GM23338 (cell line): ENCODE data around the gene C3orf70. TPM values are rescaled to one million over a fixed set of nuclear protein-coding genes. Genes with fewer than 3 reads are reported as not detected.

Source experiments
- ATAC-seq: fragments of 200-7000 bp; cut with Tn5 transposase; 3 replicates; pipeline ENCODE4 v1.9.1; 2020
- DNase-seq: peaks from one replicate; pipeline ENCODE4 v3.0.0-alpha.2; 2015; ENCODE audit warnings: low spot score
- H2AFZ ChIP-seq: fragments of 200-600 bp; sonication (generic); 2 replicates; pipeline ENCODE4 v1.8.0; 2016; ENCODE audit warnings: antibody characterized with exemption, mild to moderate bottlenecking, moderate library complexity
- H3F3A ChIP-seq: fragments of 200-600 bp; sonication (generic); replicated peaks from 2 replicates; pipeline ENCODE4 v1.8.0; 2017; ENCODE audit warnings: antibody characterized with exemption, mixed run types, low read depth
- H3K27ac ChIP-seq: fragments of 200-600 bp; sonication (generic); 2 replicates; pipeline ENCODE4 v1.6.1; 2016; ENCODE audit warnings: low read depth
- H3K27me3 ChIP-seq: fragments of 200-600 bp; sonication (generic); 2 replicates; pipeline ENCODE4 v1.8.0; 2016; ENCODE audit warnings: mild to moderate bottlenecking, mixed run types, moderate library complexity; ENCODE audit not compliant: insufficient read depth
- H3K36me3 ChIP-seq: fragments of 200-600 bp; sonication (generic); 2 replicates; pipeline ENCODE4 v1.8.0; 2016; ENCODE audit warnings: mild to moderate bottlenecking; ENCODE audit not compliant: insufficient read depth
- H3K4me1 ChIP-seq: fragments of 200-600 bp; sonication (generic); 2 replicates; pipeline ENCODE4 v1.8.0; 2016; ENCODE audit warnings: mild to moderate bottlenecking, moderate library complexity; ENCODE audit not compliant: insufficient read depth
- H3K4me2 ChIP-seq: fragments of 200-600 bp; sonication (generic); 2 replicates; pipeline ENCODE4 v1.7.1; 2017; ENCODE audit warnings: mixed run types
- H3K4me3 ChIP-seq: fragments of 200-600 bp; sonication (generic); 2 replicates; pipeline ENCODE4 v1.6.1; 2016; ENCODE audit warnings: mixed run types
- H3K79me2 ChIP-seq: fragments of 200-600 bp; sonication (generic); replicated peaks from 2 replicates; pipeline ENCODE4 v1.8.0; 2017; ENCODE audit warnings: mild to moderate bottlenecking; ENCODE audit not compliant: insufficient read depth
- H3K9me2 ChIP-seq: fragments of 200-600 bp; sonication (generic); 2 replicates; pipeline ENCODE4 v1.8.0; 2017; ENCODE audit not compliant: insufficient read depth
- H4K20me1 ChIP-seq: fragments of 200-600 bp; sonication (generic); replicated peaks from 2 replicates; pipeline ENCODE4 v1.8.0; 2017; ENCODE audit warnings: mild to moderate bottlenecking; ENCODE audit not compliant: insufficient read depth
- H3K27ac Mint-ChIP-seq: 2 replicates; pipeline ENCODE4 v1.8.0; 2020; ENCODE audit warnings: inconsistent platforms, mild to moderate bottlenecking, moderate library complexity, mixed read lengths
- H3K27me3 Mint-ChIP-seq: 3 replicates; pipeline ENCODE4 v1.8.0; 2022; ENCODE audit warnings: low read depth, mild to moderate bottlenecking, moderate library complexity, mixed read lengths, inconsistent platforms; ENCODE audit not compliant: insufficient read depth, poor library complexity
- H3K36me3 Mint-ChIP-seq: 3 replicates; pipeline ENCODE4 v1.8.0; 2021; ENCODE audit warnings: low read depth, mild to moderate bottlenecking, inconsistent platforms, moderate library complexity, mixed read lengths
- H3K4me1 Mint-ChIP-seq: 3 replicates; pipeline ENCODE4 v1.8.0; 2020; ENCODE audit warnings: mild to moderate bottlenecking, inconsistent platforms, mixed read lengths
- H3K4me3 Mint-ChIP-seq: 3 replicates; pipeline ENCODE4 v1.8.0; 2021; ENCODE audit warnings: moderate library complexity, mild to moderate bottlenecking, inconsistent platforms, mixed read lengths
- H3K9me3 Mint-ChIP-seq: 3 replicates; pipeline ENCODE4 v1.8.0; 2020; ENCODE audit warnings: moderate library complexity, mild to moderate bottlenecking, inconsistent platforms, mixed read lengths
- CREB1 ChIP-seq: fragments of 250-450 bp; sonication (Bioruptor Pico); IDR thresholded peaks from 2 replicates; pipeline ENCODE4 v1.5.0; 2020; ENCODE audit warnings: low read depth, mild to moderate bottlenecking, moderate library complexity
- EZH2 ChIP-seq: fragments of 200-600 bp; sonication (generic); IDR thresholded peaks from one replicate; pipeline ENCODE4 v1.8.0; 2017; ENCODE audit warnings: antibody characterized with exemption, mild to moderate bottlenecking, low read depth; ENCODE audit not compliant: unreplicated experiment
- EZH2phosphoT487 ChIP-seq: fragments of 200-600 bp; sonication (generic); IDR thresholded peaks from one replicate; pipeline ENCODE4 v1.8.1; 2018; ENCODE audit warnings: antibody characterized with exemption; ENCODE audit not compliant: unreplicated experiment
- JUNB ChIP-seq: IDR thresholded peaks from one replicate; pipeline ENCODE4 v1.6.1; 2016; ENCODE audit warnings: antibody characterized with exemption; ENCODE audit not compliant: unreplicated experiment
- NANOG ChIP-seq: IDR thresholded peaks from 2 replicates; pipeline ENCODE4 v1.6.1; 2016; ENCODE audit warnings: antibody characterized with exemption, borderline replicate concordance
- POLR2AphosphoS5 ChIP-seq: IDR thresholded peaks from 2 replicates; pipeline ENCODE4 v1.6.1; 2016; ENCODE audit warnings: antibody characterized with exemption, low read depth
- REST ChIP-seq: IDR thresholded peaks from one replicate; pipeline ENCODE4 v1.6.1; 2018; ENCODE audit warnings: antibody characterized with exemption; ENCODE audit not compliant: unreplicated experiment
- STAT1 ChIP-seq: IDR thresholded peaks from one replicate; pipeline ENCODE4 v1.6.1; 2016; ENCODE audit warnings: antibody characterized with exemption; ENCODE audit not compliant: unreplicated experiment
- ZNF114 ChIP-seq: fragments of 250-450 bp; sonication (Bioruptor Pico); IDR thresholded peaks from 2 replicates; pipeline ENCODE4 v1.5.0; 2020; ENCODE audit warnings: mild to moderate bottlenecking, moderate library complexity
- ZNF331 ChIP-seq: fragments of 250-450 bp; sonication (Bioruptor Pico); IDR thresholded peaks from 2 replicates; pipeline ENCODE4 v1.5.0; 2020; ENCODE audit warnings: low read depth, mild to moderate bottlenecking, moderate library complexity
- polyA plus RNA-seq: library from polyadenylated mRNA; unstranded; fragments of >200 nt; fragmentation: Nextera tagmentation; extraction: Ambion mirVana; gene quantifications from 2 replicates; pipeline ENCODE4 v1.2.1, GENCODE V29; 2016
- total RNA-seq: library from RNA; depleted of rRNA; stranded (reverse); fragments of >200 nt; shearing (Covaris generic); gene quantifications from 2 replicates; pipeline ENCODE4 v1.2.3, GENCODE V29; 2014
- TF ChIP-seq, protein P1 (sequence below), 2 experiments: fragments of 200-600 bp in 1 of 2; sonication (generic) in 1 of 2; conservative IDR thresholded peaks; 2 replicates each; pipeline versions ENCODE4 v1.5.1 to v1.6.1; 2016 to 2017; ENCODE audit warnings: antibody characterized with exemption in 2 of 2, low read depth in 2 of 2, mild to moderate bottlenecking in 2 of 2, moderate library complexity in 1 of 2
- TF ChIP-seq, protein P2 (sequence below): fragments of 250-450 bp; sonication (Bioruptor Pico); IDR thresholded peaks from 2 replicates; pipeline ENCODE4 v1.5.0; 2020; ENCODE audit warnings: mild to moderate bottlenecking, moderate library complexity
- TF ChIP-seq, protein P3 (sequence below): IDR thresholded peaks from 2 replicates; pipeline ENCODE4 v1.6.1; 2016; ENCODE audit warnings: antibody characterized with exemption

C3orf70 gene
- total and polyA plus RNA-seq, 2 experiments from 2014 or later = 0.45 to 1.5 TPM

- Histone ChIP-seq H3K27ac (no peak overlapping the region), H3K79me2 (no peaks in the 10 kb centered on the region), H4K20me1 (no peaks in the 10 kb centered on the region), H3K9me2 (no peaks in the 10 kb centered on the region), H3K27me3 (no peaks in the 10 kb centered on the region), H2AFZ (no peak overlapping the region), H3K4me2 (no peak overlapping the region), H3K36me3 (no peaks in the 10 kb centered on the region), H3F3A (no peaks in the 10 kb centered on the region), H3K4me1 (peaks cover 5% of the 10 kb centered on the region; the same call in 1 of the 2 replicates), H3K4me3 (no peak overlapping the region)
- no peaks in the 10 kb centered on the region for H3K36me3 Mint-ChIP-seq
- no peak overlapping the region for H3K4me3 Mint-ChIP-seq
- H3K4me1 Mint-ChIP-seq = peaks cover 7% of the 10 kb centered on the region
- TF ChIP-seq EZH2 = no peak
- no peak for TF ChIP-seq STAT1
- TF ChIP-seq ZNF114 (CRISPR knock-in tag) = no peak
- no peak for TF ChIP-seq JUNB
- TF ChIP-seq REST = no peak
- TF ChIP-seq ZNF331 (CRISPR knock-in tag) = no peak
- TF ChIP-seq, protein P1, sequence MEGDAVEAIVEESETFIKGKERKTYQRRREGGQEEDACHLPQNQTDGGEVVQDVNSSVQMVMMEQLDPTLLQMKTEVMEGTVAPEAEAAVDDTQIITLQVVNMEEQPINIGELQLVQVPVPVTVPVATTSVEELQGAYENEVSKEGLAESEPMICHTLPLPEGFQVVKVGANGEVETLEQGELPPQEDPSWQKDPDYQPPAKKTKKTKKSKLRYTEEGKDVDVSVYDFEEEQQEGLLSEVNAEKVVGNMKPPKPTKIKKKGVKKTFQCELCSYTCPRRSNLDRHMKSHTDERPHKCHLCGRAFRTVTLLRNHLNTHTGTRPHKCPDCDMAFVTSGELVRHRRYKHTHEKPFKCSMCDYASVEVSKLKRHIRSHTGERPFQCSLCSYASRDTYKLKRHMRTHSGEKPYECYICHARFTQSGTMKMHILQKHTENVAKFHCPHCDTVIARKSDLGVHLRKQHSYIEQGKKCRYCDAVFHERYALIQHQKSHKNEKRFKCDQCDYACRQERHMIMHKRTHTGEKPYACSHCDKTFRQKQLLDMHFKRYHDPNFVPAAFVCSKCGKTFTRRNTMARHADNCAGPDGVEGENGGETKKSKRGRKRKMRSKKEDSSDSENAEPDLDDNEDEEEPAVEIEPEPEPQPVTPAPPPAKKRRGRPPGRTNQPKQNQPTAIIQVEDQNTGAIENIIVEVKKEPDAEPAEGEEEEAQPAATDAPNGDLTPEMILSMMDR (conservative IDR thresholded peaks at IDR 0.05; ENCODE audit: low read depth in 2 of 2) = no peak
- no peak for TF ChIP-seq CREB1 (CRISPR knock-in tag)
- TF ChIP-seq, protein P2, sequence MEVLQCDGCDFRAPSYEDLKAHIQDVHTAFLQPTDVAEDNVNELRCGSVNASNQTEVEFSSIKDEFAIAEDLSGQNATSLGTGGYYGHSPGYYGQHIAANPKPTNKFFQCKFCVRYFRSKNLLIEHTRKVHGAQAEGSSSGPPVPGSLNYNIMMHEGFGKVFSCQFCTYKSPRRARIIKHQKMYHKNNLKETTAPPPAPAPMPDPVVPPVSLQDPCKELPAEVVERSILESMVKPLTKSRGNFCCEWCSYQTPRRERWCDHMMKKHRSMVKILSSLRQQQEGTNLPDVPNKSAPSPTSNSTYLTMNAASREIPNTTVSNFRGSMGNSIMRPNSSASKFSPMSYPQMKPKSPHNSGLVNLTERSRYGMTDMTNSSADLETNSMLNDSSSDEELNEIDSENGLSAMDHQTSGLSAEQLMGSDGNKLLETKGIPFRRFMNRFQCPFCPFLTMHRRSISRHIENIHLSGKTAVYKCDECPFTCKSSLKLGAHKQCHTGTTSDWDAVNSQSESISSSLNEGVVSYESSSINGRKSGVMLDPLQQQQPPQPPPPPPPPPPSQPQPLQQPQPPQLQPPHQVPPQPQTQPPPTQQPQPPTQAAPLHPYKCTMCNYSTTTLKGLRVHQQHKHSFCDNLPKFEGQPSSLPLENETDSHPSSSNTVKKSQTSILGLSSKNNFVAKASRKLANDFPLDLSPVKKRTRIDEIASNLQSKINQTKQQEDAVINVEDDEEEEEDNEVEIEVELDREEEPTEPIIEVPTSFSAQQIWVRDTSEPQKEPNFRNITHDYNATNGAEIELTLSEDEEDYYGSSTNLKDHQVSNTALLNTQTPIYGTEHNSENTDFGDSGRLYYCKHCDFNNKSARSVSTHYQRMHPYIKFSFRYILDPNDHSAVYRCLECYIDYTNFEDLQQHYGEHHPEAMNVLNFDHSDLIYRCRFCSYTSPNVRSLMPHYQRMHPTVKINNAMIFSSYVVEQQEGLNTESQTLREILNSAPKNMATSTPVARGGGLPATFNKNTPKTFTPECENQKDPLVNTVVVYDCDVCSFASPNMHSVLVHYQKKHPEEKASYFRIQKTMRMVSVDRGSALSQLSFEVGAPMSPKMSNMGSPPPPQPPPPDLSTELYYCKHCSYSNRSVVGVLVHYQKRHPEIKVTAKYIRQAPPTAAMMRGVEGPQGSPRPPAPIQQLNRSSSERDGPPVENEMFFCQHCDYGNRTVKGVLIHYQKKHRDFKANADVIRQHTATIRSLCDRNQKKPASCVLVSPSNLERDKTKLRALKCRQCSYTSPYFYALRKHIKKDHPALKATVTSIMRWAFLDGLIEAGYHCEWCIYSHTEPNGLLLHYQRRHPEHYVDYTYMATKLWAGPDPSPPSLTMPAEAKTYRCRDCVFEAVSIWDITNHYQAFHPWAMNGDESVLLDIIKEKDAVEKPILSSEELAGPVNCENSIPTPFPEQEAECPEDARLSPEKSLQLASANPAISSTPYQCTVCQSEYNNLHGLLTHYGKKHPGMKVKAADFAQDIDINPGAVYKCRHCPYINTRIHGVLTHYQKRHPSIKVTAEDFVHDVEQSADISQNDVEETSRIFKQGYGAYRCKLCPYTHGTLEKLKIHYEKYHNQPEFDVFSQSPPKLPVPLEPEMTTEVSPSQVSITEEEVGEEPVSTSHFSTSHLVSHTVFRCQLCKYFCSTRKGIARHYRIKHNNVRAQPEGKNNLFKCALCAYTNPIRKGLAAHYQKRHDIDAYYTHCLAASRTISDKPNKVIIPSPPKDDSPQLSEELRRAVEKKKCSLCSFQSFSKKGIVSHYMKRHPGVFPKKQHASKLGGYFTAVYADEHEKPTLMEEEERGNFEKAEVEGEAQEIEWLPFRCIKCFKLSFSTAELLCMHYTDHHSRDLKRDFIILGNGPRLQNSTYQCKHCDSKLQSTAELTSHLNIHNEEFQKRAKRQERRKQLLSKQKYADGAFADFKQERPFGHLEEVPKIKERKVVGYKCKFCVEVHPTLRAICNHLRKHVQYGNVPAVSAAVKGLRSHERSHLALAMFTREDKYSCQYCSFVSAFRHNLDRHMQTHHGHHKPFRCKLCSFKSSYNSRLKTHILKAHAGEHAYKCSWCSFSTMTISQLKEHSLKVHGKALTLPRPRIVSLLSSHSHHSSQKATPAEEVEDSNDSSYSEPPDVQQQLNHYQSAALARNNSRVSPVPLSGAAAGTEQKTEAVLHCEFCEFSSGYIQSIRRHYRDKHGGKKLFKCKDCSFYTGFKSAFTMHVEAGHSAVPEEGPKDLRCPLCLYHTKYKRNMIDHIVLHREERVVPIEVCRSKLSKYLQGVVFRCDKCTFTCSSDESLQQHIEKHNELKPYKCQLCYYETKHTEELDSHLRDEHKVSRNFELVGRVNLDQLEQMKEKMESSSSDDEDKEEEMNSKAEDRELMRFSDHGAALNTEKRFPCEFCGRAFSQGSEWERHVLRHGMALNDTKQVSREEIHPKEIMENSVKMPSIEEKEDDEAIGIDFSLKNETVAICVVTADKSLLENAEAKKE (CRISPR knock-in tag) = no peak
- no peak for TF ChIP-seq NANOG
- no peak for TF ChIP-seq EZH2phosphoT487
- TF ChIP-seq, protein P3, sequence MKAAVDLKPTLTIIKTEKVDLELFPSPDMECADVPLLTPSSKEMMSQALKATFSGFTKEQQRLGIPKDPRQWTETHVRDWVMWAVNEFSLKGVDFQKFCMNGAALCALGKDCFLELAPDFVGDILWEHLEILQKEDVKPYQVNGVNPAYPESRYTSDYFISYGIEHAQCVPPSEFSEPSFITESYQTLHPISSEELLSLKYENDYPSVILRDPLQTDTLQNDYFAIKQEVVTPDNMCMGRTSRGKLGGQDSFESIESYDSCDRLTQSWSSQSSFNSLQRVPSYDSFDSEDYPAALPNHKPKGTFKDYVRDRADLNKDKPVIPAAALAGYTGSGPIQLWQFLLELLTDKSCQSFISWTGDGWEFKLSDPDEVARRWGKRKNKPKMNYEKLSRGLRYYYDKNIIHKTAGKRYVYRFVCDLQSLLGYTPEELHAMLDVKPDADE = no peak
- TF ChIP-seq POLR2AphosphoS5 = no peak
- H3K27me3 Mint-ChIP-seq = peaks cover 3% of the 10 kb centered on the region
- no peaks in the 10 kb centered on the region for H3K9me3 Mint-ChIP-seq
- ATAC-seq (no peak), DNase-seq (no peak)
- H3K27ac Mint-ChIP-seq = no peak overlapping the region
Observed at GRCh38 chr3:185093116-185093515, 59.7 kb downstream of the C3orf70 start.
